ENCODE measurements around the gene SPPL2C. TPM values are rescaled to one million over a fixed set of nuclear protein-coding genes. Genes with fewer than 3 reads are reported as not detected.

SPPL2C gene
- total and polyA plus RNA-seq, 2 of the 8 experiments (the other 6 are each of a cell fraction or from before 2014, with no cell fraction given) = not detected

- no peak overlapping the region for H2AK5ac ChIP-seq (ENCODE audit: low read depth, low read length)
- no peak overlapping the region for H3K4me2 ChIP-seq (ENCODE audit: insufficient read depth in 1 of 2, low read depth in 2 of 2, low read length in 2 of 2)
- H3K27me3 ChIP-seq (replicated peaks in 1 of 4; ENCODE audit: control insufficient read depth in 3 of 4, extremely low read depth in 1 of 4, insufficient read depth in 3 of 4, low read length in 3 of 4) = no peaks in the 10 kb centered on the region
- no peaks in the 10 kb centered on the region for H3K9me3 ChIP-seq (ENCODE audit: insufficient read depth in 2 of 2, low read depth in 1 of 2, low read length in 1 of 2)
- no peak overlapping the region for H3K4me3 ChIP-seq (ENCODE audit: extremely low read depth in 1 of 4, insufficient read depth in 2 of 4, low read depth in 3 of 4, low read length in 4 of 4)
- H3K56ac ChIP-seq (replicated peaks; ENCODE audit: insufficient read length, low read depth, low read length) = no peak overlapping the region
- no peak overlapping the region for H4K5ac ChIP-seq (ENCODE audit: insufficient read length, low read depth, low read length)
- H2BK15ac ChIP-seq (ENCODE audit: low read length) = no peak overlapping the region
- H3K79me2 ChIP-seq (ENCODE audit: control insufficient read depth in 1 of 2, insufficient read depth in 2 of 2, low read length in 2 of 2) = no peaks in the 10 kb centered on the region
- FAIRE-seq (no peak), DNase-seq (ENCODE audit: low read depth in 1 of 2, low spot score in 2 of 2) (no peak)
- no peak overlapping the region for H3K4ac ChIP-seq (replicated peaks; ENCODE audit: insufficient read length, low read depth, low read length)
- H2BK20ac ChIP-seq (ENCODE audit: low read length) = no peak overlapping the region
- H4K20me1 ChIP-seq (replicated peaks in 1 of 2; ENCODE audit: control insufficient read depth in 1 of 2, insufficient read depth in 2 of 2, low read length in 2 of 2) = no peaks in the 10 kb centered on the region
- peaks cover 0 to 3% (median 0%) of the 10 kb centered on the region in 4 experiments; a peak in 1 of 7 replicates for H3K4me1 ChIP-seq (replicated peaks in 1 of 4; ENCODE audit: control insufficient read depth in 3 of 4, insufficient read depth in 4 of 4, low read length in 3 of 4)
- H3K23me2 ChIP-seq (ENCODE audit: low read depth, low read length) = no peaks in the 10 kb centered on the region
- H2BK12ac ChIP-seq (ENCODE audit: low read depth, low read length) = no peak overlapping the region
- no peak overlapping the region for H3K27ac ChIP-seq (ENCODE audit: low read depth, low read length)
- H3K9ac ChIP-seq (replicated peaks in 1 of 4; ENCODE audit: extremely low read depth in 1 of 4, low read depth in 3 of 4, low read length in 3 of 4) = no peak overlapping the region
- H2AFZ ChIP-seq (ENCODE audit: low read length) = no peak overlapping the region
- no peak overlapping the region for H3K18ac ChIP-seq (ENCODE audit: extremely low read depth, low read length)
- H3K36me3 ChIP-seq (ENCODE audit: control insufficient read depth in 2 of 4, insufficient read depth in 4 of 4, low read length in 3 of 4) = no peaks in the 10 kb centered on the region
- no peak overlapping the region for H3K14ac ChIP-seq (ENCODE audit: insufficient read length)
- CTCF ChIA-PET (ENCODE audit: partially characterized antibody) = interaction anchor here (0.5 to 11.3 kb wide), 20 partner anchors 8 to 667 kb away, joined by 3 to 69 read pairs (median 4); partner anchors contain the start of gene CRHR1
- no peak overlapping the region for H2BK120ac ChIP-seq (replicated peaks; ENCODE audit: low read depth, low read length)
- 82% methylated on average over 6 of the region's 6 CpGs; no CpG with 5 or more reads in 1 of the 2 experiments for WGBS, 2 experiments (ENCODE audit: extremely low coverage in 1 of 2, insufficient coverage in 1 of 2, insufficient read length in 1 of 2, insufficient replicate concordance in 2 of 2, low coverage in 1 of 2, low lambda C conversion rate in 2 of 2, missing lambda C conversion rate in 1 of 2)
- no peak overlapping the region for H3K23ac ChIP-seq (ENCODE audit: insufficient read length)
- POLR2A ChIA-PET (ENCODE audit: partially characterized antibody) = interaction anchor here (0.6 kb wide), 1 partner anchor 678 kb away, joined by 3 read pairs; no protein-coding TSS in a partner anchor
- H4K8ac ChIP-seq (ENCODE audit: extremely low read depth, insufficient read depth, low read length) = no peak overlapping the region
- no peak overlapping the region for H2BK5ac ChIP-seq (ENCODE audit: low read depth, low read length)
- no peak overlapping the region for H4K91ac ChIP-seq (replicated peaks; ENCODE audit: insufficient read length, low read length)
- no peaks in the 10 kb centered on the region for H3K79me1 ChIP-seq (ENCODE audit: low read depth, low read length)
- TF ChIP-seq HDAC2 (IDR thresholded peaks at IDR 0.05; ENCODE audit: borderline replicate concordance in 1 of 2, low read depth in 2 of 2, low read length in 2 of 2) (no peak), RXRA (IDR thresholded peaks at IDR 0.05; ENCODE audit: insufficient read depth, low read depth, low read length) (no peak), JUND (IDR thresholded peaks at IDR 0.05; ENCODE audit: low read length) (no peak), SAP30 (IDR thresholded peaks at IDR 0.05; ENCODE audit: insufficient read depth, insufficient replicate concordance, low read length) (no peak), SP4 (IDR thresholded peaks at IDR 0.05; ENCODE audit: low read length) (no peak), RBBP5 (IDR thresholded peaks at IDR 0.05; ENCODE audit: borderline replicate concordance, low read depth, low read length) (no peak), CHD1 (IDR thresholded peaks at IDR 0.05; ENCODE audit: low read depth, low read length) (no peak), ATF2 (IDR thresholded peaks at IDR 0.05; ENCODE audit: low read length) (no peak), SIX5 (IDR thresholded peaks at IDR 0.05; ENCODE audit: low read depth, low read length) (no peak), RFX5 (IDR thresholded peaks at IDR 0.05; ENCODE audit: borderline replicate concordance, low read depth, low read length) (no peak), TCF12 (IDR thresholded peaks at IDR 0.05; ENCODE audit: low read depth, low read length) (no peak)
Measured at GRCh38 chr17:45820052-45820780, 24.5 kb upstream of the SPPL2C start.

Data from H1 (cell line).